Endometrial microvascular endothelial cells (primary cell): ENCODE data around the gene NOVA2. TPM values are rescaled to one million over a fixed set of nuclear protein-coding genes. Genes with fewer than 3 reads are reported as not detected.

Source experiments
- in situ Hi-C: cut with HindIII; loops from 2 replicates; pipeline ENCODE4 v1.10.0; 2017; ENCODE audit warnings: low sequenced_read_pairs, low pct_unique_long_range_greater_than_20kb; ENCODE audit errors: inconsistent ontology term
- total RNA-seq: library from RNA; depleted of rRNA; stranded (reverse); fragments of >200 nt; gene quantifications from one replicate; pipeline ENCODE4 v1.2.3, GENCODE V29; 2015; ENCODE audit errors: inconsistent ontology term

The NOVA2 gene
- total RNA-seq, 1 donor from 2014 or later = 8.8 TPM

DNA sequence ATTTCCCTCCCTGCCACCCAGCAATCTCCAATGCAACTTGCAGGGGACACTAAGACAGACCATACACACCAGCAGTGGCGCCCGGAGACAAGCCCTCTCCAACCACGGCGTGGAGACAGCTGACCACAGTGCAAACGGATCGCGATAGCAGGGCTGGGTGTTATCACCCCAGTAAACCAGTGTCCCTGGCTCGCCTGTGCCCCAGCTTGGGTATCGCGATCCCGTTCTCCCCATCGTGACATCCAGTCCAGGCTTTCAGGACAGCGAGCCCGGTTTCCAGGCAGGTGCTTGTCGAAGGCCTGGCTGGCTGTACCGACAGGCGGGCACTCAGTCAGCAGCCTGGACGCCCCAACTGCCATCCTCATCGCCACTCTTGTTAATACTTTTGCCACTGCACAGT is 38.4 kb downstream of the NOVA2 start:
- in situ Hi-C loops = no loop called here

DNA sequence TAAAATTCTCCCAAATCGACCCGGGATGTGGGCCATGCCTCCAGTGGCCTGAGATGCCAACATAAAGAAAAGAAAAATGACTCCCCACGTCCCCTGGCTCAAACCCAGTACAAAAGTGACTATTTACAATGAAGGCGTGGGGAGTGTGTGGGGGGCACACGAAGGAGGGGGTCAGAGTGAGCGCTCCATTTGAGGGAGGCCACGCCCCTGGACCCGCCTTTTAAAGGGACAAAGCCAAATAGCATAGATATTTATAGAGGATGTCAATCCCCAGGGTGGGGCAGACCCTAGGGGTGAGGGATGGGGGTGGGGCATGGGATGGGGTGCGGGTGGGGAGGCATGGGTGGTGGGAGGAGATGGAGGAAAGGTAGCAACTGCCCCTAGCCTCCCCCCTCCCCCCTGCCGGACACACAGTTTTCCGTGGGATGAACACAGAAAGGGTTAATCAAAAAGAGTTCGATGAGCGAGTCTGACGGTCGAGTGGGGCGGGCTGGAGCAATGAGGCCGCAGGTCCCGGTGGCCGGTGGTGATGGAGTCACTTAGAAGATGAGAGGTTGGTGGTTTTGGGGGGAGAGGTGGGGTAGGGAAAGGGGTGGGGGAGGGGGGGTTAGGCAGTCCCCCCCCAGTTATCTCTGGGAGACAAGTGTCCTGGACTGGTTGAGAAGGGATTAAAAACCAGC is 39.0 kb downstream of the NOVA2 start:
- in situ Hi-C loops = no loop called here

DNA sequence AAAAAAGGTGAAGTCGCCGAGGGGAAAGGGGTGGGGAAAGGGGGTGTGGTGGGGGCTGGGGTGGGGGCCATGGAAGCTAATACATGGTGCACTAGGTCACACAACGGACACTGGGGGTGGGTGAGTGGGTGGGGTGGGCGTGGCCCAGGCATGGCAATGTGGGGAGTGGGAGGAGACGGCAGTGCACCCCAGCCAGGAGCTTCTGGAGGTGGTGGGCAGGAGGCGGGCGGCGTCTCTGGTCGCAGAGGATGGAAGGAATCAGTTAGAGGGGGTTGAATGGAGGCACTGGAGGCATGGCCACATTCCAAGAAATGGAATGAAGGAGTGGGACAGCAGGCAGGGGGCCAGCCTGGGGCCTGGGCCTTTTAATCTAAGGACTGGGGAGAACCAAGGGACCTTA is 39.9 kb downstream of the NOVA2 start:
- in situ Hi-C loops = no loop called here

DNA sequence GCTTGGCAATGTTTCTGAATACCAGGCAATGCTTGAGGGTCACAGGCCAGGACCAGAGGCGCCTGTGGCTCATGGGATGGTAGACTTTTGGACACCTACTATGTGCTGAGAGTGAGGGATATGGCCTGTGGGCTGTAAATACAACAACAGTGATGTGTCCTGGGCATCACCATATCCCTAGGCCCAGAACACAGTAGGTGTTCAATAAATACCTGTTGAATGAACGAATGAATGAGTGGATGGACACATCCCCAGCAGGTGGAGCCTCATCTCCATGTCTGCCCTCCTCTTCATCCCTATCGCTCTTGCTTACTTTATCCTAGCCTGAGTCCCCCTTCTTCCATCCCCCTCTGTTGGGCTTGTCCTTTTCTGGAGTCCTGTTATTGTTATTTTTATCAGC is 42.6 kb downstream of the NOVA2 start:
- in situ Hi-C loops = no loop called here

DNA sequence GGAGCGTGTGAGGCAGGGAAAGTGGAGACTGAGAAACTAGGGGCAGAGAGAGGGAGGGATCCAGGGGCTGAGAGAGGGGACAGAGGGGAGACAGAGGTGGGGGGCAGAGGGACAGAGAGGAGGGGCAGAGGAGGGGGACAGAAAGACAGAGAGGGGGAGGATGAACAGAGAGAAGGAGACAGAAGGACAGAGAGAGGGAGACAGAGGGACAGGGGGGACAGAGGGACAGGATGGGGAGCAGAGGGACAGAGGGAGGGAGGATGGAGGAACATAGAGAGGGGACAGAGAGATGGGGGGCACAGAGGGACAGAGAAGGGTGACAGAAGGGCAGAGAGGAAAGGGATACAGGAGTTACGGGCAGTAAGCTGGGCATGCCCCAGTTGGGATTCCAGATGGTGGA is 44.4 kb downstream of the NOVA2 start:
- in situ Hi-C loops = no loop called here

DNA sequence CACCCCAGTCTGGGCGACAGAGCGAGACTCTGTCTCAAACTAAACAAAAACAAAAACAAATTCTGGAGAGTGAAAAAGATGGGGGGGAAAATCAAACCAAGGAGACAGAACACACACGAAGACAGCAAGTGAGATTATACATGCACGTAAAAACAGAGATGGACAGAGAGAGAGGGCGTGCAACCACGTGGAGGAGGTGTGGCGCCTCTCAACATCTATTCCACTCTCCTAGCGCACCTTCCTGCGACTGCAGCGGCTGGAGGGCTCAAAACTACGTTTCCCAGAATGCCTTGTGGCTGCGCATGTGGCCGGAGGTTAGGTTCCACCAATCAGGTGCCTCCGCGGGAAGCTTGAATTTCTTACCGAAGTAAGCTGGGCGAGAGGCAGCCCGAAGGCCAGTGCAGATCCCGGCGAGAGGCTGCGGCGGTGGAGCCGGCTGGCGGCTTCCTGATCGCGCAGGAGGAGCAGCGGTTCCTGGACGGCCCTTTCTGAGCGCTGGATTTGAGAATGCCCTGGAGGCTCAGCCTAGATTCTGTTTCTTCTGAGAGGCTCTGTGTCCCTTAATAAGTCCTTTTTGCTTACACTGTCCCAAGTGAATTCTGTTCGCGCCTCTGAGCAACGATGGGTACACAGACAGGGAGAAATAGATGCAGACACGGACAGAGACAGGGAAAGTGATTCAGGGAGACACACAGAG is 46.0 kb downstream of the NOVA2 start:
- in situ Hi-C loops = no loop called here

DNA sequence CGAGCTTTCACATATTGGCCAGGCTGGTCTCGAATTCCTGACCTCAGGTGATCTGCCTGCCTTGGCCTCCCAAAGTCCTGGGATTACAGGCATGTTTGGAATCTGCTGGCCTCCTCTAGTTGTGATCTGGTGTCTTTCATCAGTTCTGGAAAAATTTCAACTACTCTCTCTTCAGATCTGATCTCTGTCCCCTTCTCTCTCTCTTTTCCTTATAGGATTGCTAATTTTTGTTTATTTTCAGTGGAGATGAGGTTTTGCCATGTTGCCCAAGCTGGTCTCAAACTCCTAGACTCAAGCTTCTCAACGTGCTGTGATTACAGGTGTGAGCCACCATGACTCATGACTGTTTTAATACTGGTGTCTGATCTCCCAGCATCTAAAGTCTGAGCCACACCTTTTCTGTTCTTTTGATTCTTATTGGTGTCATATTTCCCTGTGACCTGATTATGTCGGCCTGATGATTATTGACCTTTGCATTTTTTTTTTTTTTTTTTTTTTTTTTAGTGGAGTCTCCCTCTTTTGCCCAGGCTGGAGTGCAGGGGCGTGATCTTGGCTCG is 48.7 kb downstream of the NOVA2 start:
- in situ Hi-C loops = no loop called here

DNA sequence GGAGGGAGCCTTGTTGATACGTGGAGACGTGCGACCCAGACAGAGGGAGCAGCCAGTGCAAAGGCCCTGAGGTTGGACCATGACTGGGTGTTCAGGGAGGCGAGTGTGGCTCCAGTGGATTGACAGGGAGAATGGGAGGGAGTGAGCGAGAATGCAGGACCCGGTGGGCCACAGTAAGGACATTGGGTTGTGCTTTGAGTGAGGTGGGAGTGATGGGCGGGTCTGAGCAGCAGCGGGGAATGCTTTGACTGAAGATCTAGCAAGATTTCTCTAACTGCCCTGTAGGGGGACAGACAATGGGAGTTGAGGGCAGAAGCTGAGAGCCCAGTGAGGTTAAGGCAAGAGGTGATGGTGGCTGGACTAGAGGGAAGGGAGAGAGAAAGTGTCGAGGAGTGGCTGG is 51.4 kb downstream of the NOVA2 start:
- in situ Hi-C loops = no loop called here

DNA sequence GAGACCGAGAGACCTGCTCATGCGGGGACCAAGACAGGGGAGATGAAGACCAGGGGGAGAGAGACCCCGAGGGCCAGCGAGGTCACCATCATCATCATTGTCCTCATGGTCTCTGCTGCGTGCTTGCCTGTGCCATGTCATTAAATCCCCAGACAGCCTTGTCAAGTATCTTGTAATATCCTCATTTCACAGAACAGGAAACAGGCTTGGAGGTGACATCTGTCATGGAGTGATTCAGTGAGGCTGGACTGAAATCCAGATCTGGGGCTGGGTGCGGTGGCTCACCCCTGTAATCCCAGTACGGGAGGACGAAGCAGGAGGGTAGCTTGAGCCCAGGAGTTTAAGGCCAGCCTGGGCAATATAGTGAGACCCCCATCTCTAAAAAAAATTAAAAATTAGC is 53.2 kb downstream of the NOVA2 start:
- in situ Hi-C loops = no loop called here

DNA sequence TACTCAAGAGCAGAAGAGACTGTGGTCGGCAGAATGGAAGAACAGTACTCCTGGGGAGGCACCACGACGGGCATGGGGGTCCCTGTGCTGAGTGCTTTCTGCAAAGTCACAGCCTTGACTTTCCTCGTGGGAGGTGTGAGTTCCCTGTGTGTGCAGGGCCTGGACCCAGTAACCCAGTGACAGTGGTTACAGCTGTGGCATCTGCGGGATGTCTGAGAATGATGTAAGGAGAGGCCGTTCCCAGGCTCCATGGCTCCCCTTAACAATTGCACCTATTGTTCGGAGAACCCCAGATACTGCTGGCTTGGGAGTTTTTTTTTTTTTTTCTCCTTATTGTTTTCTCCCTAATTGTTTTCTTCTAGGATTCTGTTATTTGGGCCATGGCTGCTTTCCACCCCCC is 54.0 kb downstream of the NOVA2 start:
- in situ Hi-C loops = no loop called here

DNA sequence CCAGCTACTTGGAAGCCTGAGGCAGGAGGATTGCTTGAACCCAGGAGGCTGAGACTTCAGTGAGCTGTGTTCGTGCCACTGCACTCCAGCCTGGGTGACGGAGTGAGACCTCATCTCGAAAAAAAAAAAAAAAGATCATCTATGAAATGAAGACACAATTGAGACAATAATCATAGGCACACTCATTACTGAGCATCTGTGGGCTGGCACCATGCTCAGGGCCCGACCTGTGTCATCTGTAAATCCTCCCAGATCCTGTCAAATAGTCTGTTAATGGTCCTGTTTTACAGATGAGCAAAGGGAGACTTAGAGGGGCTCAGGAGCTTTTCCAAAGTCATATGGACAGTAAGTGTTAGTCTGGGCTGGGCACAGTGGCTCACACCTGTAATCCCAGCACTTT is 54.9 kb downstream of the NOVA2 start:
- in situ Hi-C loops = no loop called here

DNA sequence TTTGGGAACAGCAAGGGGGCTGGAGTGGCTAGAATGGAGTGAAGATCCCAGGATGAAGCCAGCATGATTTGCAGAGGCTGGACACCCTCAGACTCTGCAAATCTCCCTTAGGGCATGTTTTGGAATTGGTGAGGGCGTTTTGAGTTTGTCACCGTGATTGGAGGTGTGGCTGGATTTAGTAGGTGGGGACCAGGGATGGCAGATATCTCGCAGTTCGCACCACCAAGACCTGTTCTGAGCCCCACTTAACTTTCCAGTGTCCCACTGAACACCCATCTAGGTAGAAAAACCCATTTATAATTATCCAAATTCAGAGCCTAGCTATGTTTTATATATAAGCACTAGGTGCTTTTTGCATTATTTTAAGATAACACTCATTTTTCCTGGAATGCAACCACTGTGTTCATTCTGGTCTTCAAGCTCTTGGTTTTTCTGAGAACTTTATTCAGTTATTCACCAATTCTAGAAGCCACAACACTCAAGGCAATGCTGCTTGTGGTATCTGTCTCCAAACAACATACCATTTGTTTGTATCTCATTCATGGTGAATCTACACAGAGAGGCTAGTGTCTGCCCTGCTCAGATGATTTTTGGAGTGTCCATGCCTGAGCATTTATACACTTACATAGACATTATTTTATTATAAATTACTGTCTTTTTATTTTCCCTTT is 56.1 kb downstream of the NOVA2 start:
- in situ Hi-C loops = no loop called here

DNA sequence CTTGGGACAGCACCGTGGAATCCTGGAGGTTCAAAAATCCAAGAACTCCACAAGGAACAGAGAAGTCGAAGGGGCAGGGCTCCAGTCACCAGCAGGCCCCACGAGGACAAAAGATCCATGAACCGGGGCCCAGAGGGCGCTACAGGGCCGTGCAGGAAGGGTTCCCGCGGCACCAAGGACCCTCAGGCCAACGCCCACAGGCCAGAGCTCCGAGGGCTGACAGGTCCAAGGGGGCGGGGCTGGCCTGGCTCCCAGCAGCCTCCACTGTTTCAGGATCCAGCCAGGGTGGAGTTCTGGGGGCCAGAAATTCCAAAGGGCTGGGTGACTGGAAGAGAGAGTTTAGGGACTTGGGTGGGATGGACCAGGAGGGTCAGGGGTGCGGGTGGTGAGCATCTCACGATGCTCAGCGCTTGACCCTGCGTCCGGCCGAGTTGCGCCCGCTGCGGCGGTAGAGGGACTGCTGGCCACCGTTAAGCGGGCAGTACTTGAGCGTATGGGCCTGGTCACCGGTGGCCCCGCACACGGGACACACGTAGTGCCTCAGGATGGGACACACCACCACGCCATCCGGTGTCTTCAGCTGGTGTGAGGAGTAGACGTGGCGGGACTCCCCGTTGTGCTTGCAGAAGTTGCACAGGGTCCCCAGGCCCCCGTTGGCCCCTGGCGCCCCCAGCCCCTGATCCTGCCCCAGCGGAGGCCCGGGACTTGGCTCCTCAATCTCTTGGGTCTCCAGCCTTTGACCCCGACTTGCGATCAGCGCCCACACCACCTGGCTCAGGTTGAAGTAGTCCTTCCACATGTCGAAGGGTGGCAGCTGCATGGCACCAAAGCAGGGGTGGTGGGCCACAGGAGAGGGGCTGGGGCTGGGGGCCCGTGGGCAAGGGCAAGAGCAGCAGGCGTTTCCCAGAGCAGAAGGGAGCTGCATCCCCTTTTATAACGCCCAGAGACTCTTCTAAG is 59.5 kb downstream of the NOVA2 start, which contains the start of gene NANOS2:
TSS of gene NANOS2 (minus strand) at position 905 of the 957 bp plus-strand sequence. CDS start at position 820, 85 bp downstream.
- in situ Hi-C loops = no loop called here

DNA sequence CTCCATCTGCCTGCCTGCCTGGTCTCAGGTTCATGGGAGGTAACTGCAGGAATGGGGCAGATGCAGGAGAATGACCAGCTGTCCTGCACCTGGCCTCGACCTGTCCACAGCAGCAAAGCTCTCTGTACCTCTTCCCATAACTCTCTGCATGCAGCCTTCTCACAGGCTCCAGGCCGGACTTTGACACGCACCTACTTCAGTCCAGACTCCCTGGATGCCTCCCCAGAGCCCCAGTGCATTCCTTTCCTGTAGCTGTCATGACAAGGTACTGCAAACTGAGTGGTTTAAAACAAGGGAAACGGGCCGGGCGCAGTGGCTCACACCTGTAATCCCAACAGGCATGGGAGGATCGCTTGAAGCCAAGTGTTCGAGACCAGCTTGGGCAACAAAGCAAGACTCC is 62.4 kb downstream of the NOVA2 start:
- in situ Hi-C loops = no loop called here

DNA sequence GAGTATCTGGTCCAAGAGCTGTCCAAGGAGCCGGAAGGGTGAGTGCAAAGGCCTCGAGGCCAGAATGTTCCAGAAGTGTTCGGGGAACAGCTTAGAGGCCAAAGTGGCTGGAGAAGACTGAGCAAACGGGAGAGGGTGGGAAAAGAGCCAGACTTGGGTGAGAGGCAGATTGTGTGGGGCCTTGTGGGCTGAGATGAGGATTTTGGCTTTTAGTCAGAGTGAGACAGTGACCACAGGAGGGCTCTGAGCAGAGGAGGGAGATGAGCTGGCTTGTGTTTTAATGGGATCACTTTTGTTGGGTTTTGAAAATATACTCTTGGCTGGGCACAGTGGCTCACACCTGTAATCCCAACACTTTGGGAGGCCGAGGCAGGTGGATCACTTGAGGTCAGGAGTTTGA is 64.7 kb downstream of the NOVA2 start:
- in situ Hi-C loops = no loop called here

DNA sequence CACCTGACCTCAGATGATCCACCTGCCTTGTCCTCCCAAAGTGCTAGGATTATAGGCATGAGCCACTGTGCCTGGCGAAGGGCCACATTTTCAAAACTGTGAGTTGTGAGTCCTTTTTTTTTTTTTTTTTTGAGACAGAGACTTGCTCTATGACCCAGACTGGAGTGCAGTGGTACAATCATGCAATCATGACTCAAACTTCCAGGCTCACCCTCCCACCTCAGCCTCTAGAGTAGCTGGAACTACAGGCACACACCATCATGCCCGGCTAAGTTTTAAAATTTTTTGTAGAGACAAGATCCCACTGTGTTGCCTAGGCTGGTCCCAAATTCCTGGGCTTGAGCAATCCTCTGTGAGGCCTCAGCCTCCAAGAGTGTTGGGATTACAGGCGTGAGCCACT is 67.4 kb downstream of the NOVA2 start:
- in situ Hi-C loops = no loop called here

DNA sequence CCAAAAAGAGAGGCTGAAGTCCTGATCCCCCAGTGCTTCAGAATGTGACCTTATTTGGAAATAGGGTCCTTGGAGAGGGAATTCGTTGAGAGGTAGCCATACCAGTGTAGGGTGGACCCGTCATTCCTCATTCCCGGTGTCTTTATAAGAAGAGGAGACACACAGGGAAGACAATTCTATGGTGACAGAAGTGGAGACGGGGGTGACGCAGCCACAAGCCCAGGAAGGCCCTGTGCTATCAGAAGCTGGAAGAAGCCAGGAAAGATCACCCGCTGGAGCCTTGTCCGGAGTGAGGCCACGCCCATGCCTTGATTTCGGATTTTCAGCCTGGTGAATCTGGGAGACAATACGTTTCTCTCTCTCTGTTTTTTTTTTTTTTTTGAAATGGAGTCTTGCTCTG is 68.7 kb downstream of the NOVA2 start:
- in situ Hi-C loops = no loop called here

DNA sequence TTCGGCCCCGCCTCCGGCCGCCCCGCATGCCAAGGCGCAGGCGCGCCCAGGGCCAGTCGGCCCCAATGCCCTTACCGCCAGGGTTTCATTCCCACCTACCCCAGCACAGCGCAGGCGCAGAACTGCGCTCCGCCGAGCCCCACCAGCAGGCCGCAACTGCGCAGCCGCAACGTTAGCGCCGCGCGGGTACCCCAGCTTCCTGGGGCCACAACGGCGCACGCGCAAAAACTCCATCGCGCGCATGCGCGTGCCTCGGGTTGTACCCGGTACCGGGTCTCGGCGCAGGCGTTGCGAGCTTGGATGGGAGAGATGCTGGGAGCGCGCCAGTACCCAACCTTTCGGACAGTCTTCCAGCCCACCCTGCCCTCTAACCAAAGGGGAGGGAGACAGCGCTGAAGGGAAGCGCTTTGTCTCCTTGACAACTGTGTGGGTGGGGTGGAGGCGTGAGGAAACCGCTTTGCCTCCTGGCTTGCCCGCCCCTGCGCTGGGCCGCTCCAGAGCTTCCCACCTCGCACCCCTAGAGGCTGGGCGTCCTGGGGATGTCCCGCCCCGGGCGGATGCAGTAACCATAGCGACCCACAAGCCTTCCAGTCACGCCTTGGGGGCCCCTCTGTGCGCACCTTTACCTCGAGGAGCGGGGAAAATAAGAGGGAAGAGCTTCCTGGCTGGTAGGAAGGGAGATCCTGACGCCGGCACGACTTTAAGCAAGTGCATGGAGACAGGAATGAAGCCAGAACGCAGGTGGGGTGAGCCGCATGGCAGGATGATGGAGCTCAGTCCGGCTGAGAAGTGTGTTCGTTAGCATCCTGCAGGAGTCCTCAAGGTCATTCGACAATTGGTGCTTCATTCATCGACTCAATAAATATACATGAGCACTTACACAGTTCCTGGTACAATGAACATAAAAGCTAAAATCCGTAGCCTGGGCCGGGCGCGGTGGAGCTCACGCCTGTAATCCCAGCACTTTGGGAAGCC is 70.7 kb downstream of the NOVA2 start:
- in situ Hi-C loops = no loop called here
